NCI-H1436 treated with DMSO at 0.1 percent for 48 hours (cell line): ENCODE data around the gene SEBOX.
"Not testable (repeated sequence)": the region's sequence is repeated elsewhere in the genome, so short reads cannot be mapped to it uniquely, and the experiment has no call there.

Experiments used
- DNase-seq: peaks from one replicate; lab custom pipeline; 2025; lab: John Stamatoyannopoulos, UW

Gene SEBOX

GRCh38 chr17:28340374-28340773 lies 24.6 kb downstream of the SEBOX start:
- DNase-seq = no peak

- DNase-seq = no peak
Measured at GRCh38 chr17:28339431-28339830, 25.6 kb downstream of the SEBOX start.

GRCh38 chr17:28338769-28339212 lies 26.2 kb downstream of the SEBOX start:
- not testable (repeated sequence) for DNase-seq

GRCh38 chr17:28338056-28338768 lies 26.8 kb downstream of the SEBOX start:
- no peak for DNase-seq

- no peak for DNase-seq
Measured at GRCh38 chr17:28335959-28336871, 28.8 kb downstream of the SEBOX start.

GRCh38 chr17:28335201-28335958 lies 29.6 kb downstream of the SEBOX start, which contains the start of the genes IFT20 and TNFAIP1:
TSS of gene IFT20 (minus strand) at chr17:28335472. CDS start at chr17:28331985, 3,487 bp downstream.
TSS of gene TNFAIP1 (plus strand) at chr17:28335761. CDS start at chr17:28339522, 3,761 bp downstream.
- peak; percentile 100 for DNase-seq

- DNase-seq = no peak
Measured at GRCh38 chr17:28334666-28335200, 30.3 kb downstream of the SEBOX start.

GRCh38 chr17:28334171-28334570 lies 30.8 kb downstream of the SEBOX start:
- no peak for DNase-seq

GRCh38 chr17:28333083-28333746 lies 31.8 kb downstream of the SEBOX start:
- DNase-seq = no peak

GRCh38 chr17:28331891-28332420 lies 33.0 kb downstream of the SEBOX start:
- no peak for DNase-seq

GRCh38 chr17:28330671-28331070 lies 34.3 kb downstream of the SEBOX start:
- DNase-seq = no peak

- DNase-seq = no peak
Measured at GRCh38 chr17:28328325-28328724, 36.7 kb downstream of the SEBOX start.

GRCh38 chr17:28327709-28328108 lies 37.3 kb downstream of the SEBOX start:
- no peak for DNase-seq

GRCh38 chr17:28327031-28327607 lies 37.9 kb downstream of the SEBOX start:
- DNase-seq = no peak

- no peak for DNase-seq
Measured at GRCh38 chr17:28326114-28326513, 38.9 kb downstream of the SEBOX start.

- no peak for DNase-seq
Measured at GRCh38 chr17:28325211-28325610, 39.8 kb downstream of the SEBOX start.

GRCh38 chr17:28324781-28325180 lies 40.2 kb downstream of the SEBOX start:
- no peak for DNase-seq

- DNase-seq = no peak
Measured at GRCh38 chr17:28324267-28324745, 40.7 kb downstream of the SEBOX start.

GRCh38 chr17:28320215-28321061 lies 44.6 kb downstream of the SEBOX start:
- no peak for DNase-seq

GRCh38 chr17:28319598-28319935 lies 45.4 kb downstream of the SEBOX start:
- DNase-seq = no peak
